Stimulated activated CD8-positive, alpha-beta memory T cell treated with anti-CD3 and anti-CD28 coated beads, Interleukin-15, amount 100 ng/mL, for 24 hours (primary cell): ENCODE measurements around the gene SENP5.
"Not testable (repeated sequence)": the region's sequence is repeated elsewhere in the genome, so short reads cannot be mapped to it uniquely, and the experiment has no call there.

Experiments used
- DNase-seq: peaks from one replicate; pipeline ENCODE4 v3.0.0-alpha.2; 2020; ENCODE audit warnings: low read depth

The SENP5 gene

DNA sequence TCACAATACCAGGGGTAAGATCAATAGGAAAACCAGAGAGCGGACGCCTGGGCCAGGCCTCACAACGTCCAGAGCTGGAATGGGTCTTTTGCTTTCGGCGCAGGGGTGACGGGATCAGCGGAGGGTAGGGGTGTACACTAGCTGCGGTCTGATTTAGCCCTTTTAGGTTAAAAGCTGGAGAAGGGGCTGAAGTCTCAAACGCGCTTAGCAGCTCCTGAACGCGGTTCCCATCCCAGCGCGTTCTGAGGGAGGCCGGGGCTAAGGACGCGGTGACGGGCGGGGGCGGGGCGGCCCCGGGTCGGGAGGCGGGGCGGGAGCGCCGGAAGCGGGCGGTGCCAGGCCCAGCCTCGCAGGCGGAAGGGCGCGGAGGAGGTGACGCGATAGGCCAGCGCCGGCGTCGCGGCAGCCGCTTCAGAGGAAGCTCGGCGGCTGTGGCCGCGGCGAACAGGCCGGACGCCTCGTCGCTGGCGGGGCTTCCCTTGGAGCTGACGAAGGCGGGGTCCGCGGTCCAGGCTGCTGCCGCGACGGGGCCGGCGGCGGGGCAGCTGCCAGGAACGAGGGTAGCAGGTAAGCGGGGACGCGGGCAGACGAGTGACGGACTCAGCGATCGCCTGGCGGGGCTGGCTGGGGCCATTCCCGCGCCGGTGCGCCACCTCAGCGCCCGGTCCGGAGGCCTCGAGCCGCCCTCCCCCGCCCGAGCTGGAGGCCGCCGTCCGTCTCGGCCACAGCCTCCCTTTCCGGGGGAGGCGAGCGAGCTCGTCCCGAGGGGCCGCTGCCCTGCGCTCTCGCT lies at the start of gene SENP5:
Gene SENP5 (plus strand): TSS at position 414 of the 790 bp plus-strand sequence. CDS start 17,262 bp downstream, outside the sequence.
- peak; percentile 87 for DNase-seq

DNA sequence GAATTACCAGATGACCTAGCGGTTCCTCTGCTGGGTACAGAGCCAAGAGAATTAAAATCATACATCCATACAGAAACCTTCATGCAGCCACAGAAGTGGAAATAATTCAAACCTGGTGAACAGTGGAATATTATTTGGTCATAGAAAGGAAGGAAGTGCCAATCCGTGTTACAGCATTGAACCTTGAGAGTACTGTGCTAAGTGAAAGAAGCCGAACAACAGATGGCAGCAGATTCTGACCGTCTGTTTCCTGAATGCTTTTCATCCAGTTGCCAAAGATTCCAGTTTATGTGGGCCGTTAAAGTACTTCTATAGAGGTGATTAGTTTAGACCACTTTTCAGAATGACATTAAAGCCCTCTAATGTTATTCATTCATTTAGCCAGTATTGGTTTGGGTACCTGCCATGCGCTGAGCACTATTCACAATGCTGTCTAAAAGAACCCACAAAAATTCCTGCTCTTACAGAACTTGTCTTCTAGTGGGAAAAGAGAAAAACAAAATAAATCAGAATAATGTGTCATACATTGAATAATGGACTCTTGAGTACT lies 45.8 kb upstream of the SENP5 start:
- no peak for DNase-seq

GRCh38 chr3:196829651-196830050 lies 38.1 kb upstream of the SENP5 start:
- not testable (repeated sequence) for DNase-seq

- DNase-seq: no peak
Observed at GRCh38 chr3:196835086-196835485, 32.6 kb upstream of the SENP5 start.

DNA sequence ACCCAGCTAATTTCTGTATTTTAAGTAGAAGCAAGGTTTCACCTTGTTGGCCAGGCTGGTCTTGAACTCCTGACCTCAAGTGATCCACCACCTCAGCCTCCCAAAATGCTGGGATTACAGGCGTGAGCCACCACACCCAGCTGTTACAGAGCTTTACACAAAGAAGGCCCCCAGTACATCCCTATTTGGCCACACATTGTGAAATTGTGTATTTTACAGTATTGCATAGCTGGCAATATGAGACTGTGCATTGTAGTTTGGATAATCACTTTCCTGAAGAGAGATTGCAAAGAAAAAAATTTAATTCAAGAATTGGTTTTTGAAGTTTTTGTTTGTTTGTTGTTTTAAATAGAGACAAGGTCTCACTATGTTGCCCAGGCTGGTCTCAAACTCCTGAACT lies 31.1 kb upstream of the SENP5 start:
- not testable (repeated sequence) for DNase-seq

- peak; percentile 26 for DNase-seq
Observed at GRCh38 chr3:196837819-196838420, 29.8 kb upstream of the SENP5 start.

DNA sequence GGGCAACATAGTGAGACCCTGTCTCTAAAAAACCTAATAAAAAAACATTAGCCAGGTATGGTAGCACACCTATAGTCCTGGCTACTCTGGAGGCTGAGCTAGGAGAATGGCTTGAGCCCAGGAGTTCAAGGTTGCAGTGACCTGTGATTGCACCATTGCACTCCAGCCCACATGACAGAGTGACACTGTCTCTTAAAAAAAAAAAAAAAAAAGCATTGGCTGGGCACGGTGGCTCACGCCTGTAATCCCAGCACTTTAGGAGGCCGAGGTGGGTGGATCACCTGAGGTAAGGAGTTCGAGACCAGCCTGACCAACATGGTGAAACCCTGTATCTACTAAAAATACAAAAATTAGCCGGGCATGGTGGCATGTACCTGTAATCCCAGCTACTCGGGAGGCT lies 28.4 kb upstream of the SENP5 start:
- DNase-seq: not testable (repeated sequence)

DNA sequence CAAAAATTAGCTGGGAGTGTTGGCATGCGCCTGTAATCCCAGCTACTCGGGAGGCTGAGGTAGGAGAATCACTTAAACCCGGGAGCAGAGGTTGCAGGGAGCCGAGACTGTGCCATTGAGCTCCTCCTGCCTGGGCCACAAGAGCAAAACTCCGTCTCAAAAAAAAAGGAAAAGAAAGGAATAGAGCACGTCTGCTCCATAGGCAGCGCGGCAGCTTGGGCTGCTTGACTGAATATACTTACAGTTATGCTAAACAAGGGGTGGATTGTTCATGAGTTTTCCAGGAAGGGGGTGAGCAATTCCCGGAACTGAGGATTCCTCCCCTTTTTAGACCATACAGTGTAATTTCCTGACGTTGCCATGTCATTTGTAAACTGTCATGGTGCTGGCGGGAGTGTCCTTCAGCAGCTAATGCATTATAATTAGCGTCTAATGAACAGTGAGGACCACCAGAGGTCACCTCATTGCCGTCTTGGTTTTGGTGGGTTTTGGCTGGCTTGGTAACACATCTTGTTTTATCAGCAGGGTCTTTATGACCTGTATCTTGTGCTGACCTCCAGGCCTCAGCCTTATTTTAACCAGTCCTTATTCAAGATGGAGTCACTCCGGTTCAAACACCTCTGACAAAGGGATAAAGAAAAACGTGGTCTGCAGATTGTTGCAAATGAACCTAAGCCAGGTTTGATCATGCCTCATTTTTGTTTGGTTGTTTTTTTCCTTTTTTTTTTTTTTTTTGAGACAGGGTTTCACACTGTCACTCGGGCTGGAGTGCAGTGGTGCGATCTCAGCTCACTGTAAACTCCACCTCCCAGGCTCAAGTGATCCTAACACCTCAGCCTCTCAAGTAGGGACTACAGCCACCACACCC lies 24.9 kb upstream of the SENP5 start:
- no peak for DNase-seq

GRCh38 chr3:196843435-196844110 lies 24.1 kb upstream of the SENP5 start:
- DNase-seq: no peak

GRCh38 chr3:196844235-196845219 lies 23.2 kb upstream of the SENP5 start:
- DNase-seq: not testable (repeated sequence)

DNA sequence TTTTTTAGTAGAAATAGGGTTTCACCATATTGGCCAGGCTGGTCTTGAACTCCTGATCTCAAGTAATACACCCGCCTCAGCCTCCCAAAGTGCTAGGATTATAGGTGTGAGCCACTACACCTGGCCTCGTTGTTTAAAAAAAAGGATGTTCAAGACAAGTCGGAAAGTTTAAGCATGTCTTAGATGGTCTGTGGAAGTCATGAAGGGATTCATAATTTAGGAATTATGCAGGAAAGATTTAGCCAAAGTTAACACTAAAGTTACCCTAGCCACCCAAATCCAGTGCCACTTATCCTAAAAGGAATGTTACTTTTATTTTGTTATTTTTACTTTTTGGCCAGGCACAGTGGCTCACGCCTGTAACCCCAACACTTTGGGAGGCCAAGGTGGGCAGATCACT lies 19.3 kb upstream of the SENP5 start:
- not testable (repeated sequence) for DNase-seq

GRCh38 chr3:196849180-196849741 lies 18.5 kb upstream of the SENP5 start:
- no peak for DNase-seq

DNA sequence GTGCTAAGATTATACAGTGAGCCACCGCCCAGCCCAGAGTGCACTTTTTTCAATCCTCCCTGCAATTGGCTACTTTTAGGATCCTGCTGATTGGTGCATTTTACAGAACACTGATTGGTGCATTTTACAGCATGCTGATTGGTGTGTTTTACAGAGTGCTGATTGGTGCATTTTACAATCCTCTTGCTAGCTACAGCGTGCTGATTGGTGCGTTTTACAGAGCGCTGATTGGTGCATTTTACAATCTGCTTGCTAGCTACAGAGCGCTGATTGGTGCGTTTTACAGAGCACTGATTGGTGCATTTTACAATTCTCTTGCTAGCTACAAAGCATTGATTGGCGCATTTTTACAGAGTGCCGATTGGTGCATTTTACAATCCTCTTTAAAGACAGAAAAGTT lies 4.7 kb upstream of the SENP5 start:
- DNase-seq: not testable (repeated sequence)

GRCh38 chr3:196867155-196867506 lies 589 bp upstream of the SENP5 start:
- no peak for DNase-seq

DNA sequence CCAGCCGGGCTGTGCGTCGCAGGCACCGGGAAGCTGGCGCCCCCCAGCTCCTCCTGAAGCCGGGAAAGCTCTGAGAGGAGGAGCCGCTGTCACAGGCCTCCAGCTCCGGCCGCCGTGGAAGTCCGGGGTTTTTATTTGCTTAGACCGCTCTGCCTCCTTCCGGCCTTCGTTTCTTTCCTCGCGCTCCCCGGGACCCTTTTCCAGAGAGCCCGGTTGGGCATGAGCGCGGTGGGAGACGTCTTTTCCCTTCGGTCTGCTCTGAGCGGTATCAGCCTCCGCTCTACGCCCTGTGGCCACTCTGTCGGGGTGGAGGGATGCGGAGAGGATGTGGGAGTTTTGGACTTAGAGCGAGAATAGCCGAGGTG lies 559 bp downstream of the SENP5 start:
- DNase-seq: no peak

GRCh38 chr3:196872316-196872715 lies 4.6 kb downstream of the SENP5 start:
- no peak for DNase-seq

- not testable (repeated sequence) for DNase-seq
Observed at GRCh38 chr3:196874511-196875094, 6.9 kb downstream of the SENP5 start.

GRCh38 chr3:196875258-196875657 lies 7.5 kb downstream of the SENP5 start:
- no peak for DNase-seq

- no peak for DNase-seq
Observed at GRCh38 chr3:196883361-196883760, 15.6 kb downstream of the SENP5 start.

DNA sequence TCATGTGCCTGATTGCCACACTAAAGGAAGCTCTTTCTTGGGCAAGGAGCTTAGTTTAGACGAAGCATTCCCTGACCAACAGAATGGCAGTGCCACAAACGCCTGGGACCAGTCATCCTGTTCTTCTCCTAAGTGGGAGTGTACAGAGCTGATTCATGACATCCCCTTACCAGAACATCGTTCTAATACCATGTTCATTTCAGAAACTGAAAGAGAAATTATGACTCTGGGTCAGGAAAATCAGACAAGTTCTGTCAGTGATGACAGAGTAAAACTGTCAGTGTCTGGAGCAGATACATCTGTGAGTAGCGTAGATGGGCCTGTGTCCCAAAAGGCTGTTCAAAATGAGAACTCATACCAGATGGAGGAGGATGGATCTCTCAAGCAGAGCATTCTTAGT lies 18.4 kb downstream of the SENP5 start:
- DNase-seq: no peak
